T-helper 1 cell (primary cell): Measurements from ENCODE around the gene FFAR3.

Experiments used
- DNase-seq, 5 donors: peaks; one replicate each; pipeline ENCODE4 v3.0.0-alpha.2; 2012 to 2020

The FFAR3 gene

DNA sequence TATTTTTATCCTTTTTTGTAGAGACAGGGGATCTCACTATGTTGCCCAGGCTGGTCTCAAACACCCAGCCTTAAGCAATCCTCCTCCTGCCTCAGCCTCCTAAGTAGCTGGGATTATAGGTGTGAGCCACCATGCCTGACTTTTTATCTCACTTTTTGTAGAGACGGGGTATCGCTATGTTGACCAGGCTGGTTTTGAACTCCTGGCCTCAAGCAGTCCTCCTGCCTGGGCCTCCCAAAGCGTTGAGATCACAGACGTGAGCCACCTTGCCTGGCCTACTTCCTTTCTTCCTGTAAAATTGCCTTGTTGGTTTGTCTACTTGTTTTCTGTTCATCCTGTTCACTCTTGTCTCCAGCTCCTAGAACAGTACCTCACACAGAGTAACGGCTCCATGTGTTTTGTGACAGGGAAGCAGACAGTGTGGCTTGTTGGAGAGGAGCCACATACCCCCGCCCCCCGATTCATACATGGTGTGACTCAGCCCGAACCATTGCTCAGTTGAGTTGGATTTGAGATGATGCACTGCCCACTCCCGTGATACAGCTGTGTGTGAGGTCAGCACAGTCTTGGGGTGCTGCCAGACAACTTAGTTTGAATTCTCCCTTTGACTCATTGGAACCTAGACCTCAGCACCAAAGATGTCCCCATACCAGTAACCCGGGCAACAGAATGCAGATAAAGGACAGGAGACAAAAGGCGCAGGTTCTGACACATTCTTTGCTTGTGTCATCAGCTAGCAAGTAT is 46.8 kb downstream of the FFAR3 start:
- DNase-seq, result peak in 1 of 5 donors; percentile 43

DNA sequence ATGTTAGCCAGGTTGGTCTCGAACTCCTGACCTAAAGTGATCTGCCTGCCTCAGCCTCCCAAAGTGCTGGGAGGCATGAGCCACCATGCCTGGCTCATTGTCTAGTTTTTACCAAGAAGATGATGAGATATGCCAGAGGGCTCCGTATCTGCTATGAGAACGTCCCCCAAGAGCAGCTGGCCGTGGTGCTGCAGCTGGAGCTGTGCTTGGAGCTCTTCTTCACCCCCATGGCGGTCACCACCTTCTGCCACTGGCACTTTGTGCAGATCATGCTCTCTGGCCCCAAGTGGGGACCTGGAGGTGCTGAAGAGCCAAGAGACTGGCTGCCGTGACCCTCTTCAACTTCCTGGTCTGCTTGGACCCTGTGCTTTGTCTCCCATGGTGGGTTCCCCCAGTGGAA is 49.4 kb downstream of the FFAR3 start:
- DNase-seq, result no peak

DNA sequence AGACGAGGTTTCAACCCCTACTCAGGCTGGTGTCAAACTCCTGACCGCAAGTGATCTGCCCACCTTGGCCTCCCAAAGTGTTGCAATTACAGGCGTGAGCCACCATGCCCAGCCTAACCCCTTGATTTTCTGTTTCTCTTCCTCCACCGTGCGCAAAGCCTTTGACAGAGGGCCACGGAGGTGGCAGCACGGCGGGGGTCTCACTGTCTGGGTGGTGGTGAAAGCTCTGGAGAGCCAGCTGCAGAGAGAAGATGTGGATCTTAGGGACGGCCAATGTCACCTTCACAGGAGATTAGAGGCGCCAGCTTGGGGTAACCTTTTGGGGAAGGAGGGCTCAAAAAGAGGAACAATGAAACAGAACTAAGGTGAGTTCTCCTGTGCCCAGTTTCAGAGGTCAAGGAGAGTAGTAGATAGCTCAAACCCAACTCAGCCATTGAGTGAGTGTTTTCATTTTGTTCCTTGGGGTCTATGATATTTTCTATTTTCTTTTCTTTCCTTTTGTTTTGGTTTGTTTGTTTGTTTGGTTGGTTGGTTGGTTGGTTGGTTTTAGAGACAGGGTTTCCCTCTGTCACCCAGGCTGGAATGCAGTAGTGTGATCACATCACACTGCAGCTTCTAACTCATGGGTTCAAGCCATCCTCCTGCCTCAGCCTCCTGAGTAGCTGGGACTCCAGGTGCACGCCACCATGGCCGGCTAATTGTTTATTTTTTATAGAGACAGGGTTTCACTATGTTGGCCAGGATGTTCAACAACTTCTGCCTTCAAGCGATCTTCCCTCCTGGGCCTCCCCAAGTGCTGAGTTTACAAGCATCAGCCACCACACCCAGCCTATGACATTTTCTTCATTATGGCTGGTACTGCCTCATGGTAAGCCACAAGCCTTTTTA is 50.3 kb downstream of the FFAR3 start:
- no peak for DNase-seq

DNA sequence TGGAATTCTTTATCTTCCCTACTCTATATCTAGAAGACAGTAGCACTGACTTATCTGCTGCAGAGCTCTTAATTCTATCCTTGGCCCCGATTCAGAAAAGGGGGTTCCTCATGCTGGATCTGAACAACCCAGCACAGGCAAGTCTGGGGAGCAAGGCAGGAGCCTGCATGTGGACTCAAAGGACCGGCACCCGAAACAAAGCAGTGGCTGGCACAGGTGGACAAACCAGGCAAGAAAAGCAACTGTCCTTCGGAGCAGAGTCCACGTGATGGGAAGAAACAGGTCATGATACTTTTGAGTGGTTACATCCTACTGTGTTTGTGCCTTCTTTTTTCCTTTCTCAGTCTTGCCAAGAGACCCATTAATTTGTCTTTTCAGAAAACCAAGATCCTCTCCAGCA is 50.9 kb downstream of the FFAR3 start:
- no peak for DNase-seq
